ENCODE results near the gene C2CD4C. TPM values are rescaled to one million over a fixed set of nuclear protein-coding genes. Genes with fewer than 3 reads are reported as not detected.
"Not testable (repeated sequence)": the region's sequence is repeated elsewhere in the genome, so short reads cannot be mapped to it uniquely, and the experiment has no call there.

Gene C2CD4C
- polyA plus RNA-seq, 4 donors: 0.27 to 3.1 (median 0.80) TPM; not detected in 1

GRCh38 chr19:400976-401865, 7.7 kb downstream of the C2CD4C start:
- 74 to 84% (median 76%) methylated on average over 40 to 43 of the region's 43 CpGs for WGBS, 3 donors
- Histone ChIP-seq H3K4me3 (ENCODE audit: low read depth in 1 of 3, low read length in 3 of 3) (no peak overlapping the region), H3K36me3 (ENCODE audit: control insufficient read depth in 3 of 3, insufficient read depth in 2 of 3, low read depth in 1 of 3, low read length in 3 of 3) (no peaks in the 10 kb centered on the region), H3K27ac (ENCODE audit: low read depth in 1 of 3, low read length in 2 of 3) (no peak overlapping the region), H3K27me3 (ENCODE audit: control insufficient read depth in 3 of 3, insufficient read depth in 3 of 3, low read length in 3 of 3) (peaks cover 2 to 10% (median 8%) of the 10 kb centered on the region in 3 donors), H3K9me3 (ENCODE audit: control insufficient read depth in 2 of 2, insufficient read depth in 1 of 2, low read depth in 1 of 2, low read length in 1 of 2) (no peaks in the 10 kb centered on the region), H3K4me1 (ENCODE audit: control insufficient read depth in 3 of 3, insufficient read depth in 2 of 3, low read depth in 1 of 3, low read length in 2 of 3) (no peaks in the 10 kb centered on the region)
- DNase-seq (no peak), FAIRE-seq (no peak)

- Histone ChIP-seq H3K4me3 (ENCODE audit: low read depth in 1 of 3, low read length in 3 of 3) (no peak overlapping the region), H3K27me3 (ENCODE audit: control insufficient read depth in 3 of 3, insufficient read depth in 3 of 3, low read length in 3 of 3) (peaks cover 2 to 4% (median 4%) of the 10 kb centered on the region in 3 donors), H3K36me3 (ENCODE audit: control insufficient read depth in 3 of 3, insufficient read depth in 2 of 3, low read depth in 1 of 3, low read length in 3 of 3) (no peaks in the 10 kb centered on the region), H3K27ac (ENCODE audit: low read depth in 1 of 3, low read length in 2 of 3) (no peak overlapping the region), H3K9me3 (ENCODE audit: control insufficient read depth in 2 of 2, insufficient read depth in 1 of 2, low read depth in 1 of 2, low read length in 1 of 2) (peaks cover 0 to 5% of the 10 kb centered on the region in 2 donors), H3K4me1 (ENCODE audit: control insufficient read depth in 3 of 3, insufficient read depth in 2 of 3, low read depth in 1 of 3, low read length in 2 of 3) (no peaks in the 10 kb centered on the region)
- DNase-seq: no peak
- FAIRE-seq: no peak
- 16 to 57% (median 26%) methylated on average over 5 to 9 of the region's 9 CpGs for WGBS, 3 donors
Observed at GRCh38 chr19:399370-399769, 9.6 kb downstream of the C2CD4C start.

GRCh38 chr19:398719-399118, 10.2 kb downstream of the C2CD4C start:
- Histone ChIP-seq H3K4me3 (ENCODE audit: low read depth in 1 of 3, low read length in 3 of 3) (no peak overlapping the region), H3K27me3 (ENCODE audit: control insufficient read depth in 3 of 3, insufficient read depth in 3 of 3, low read length in 3 of 3) (peaks cover 2 to 4% (median 4%) of the 10 kb centered on the region in 3 donors), H3K9me3 (ENCODE audit: control insufficient read depth in 2 of 2, insufficient read depth in 1 of 2, low read depth in 1 of 2, low read length in 1 of 2) (peaks cover 0 to 5% of the 10 kb centered on the region in 2 donors), H3K27ac (ENCODE audit: low read depth in 1 of 3, low read length in 2 of 3) (no peak overlapping the region), H3K4me1 (ENCODE audit: control insufficient read depth in 3 of 3, insufficient read depth in 2 of 3, low read depth in 1 of 3, low read length in 2 of 3) (no peaks in the 10 kb centered on the region), H3K36me3 (ENCODE audit: control insufficient read depth in 3 of 3, insufficient read depth in 2 of 3, low read depth in 1 of 3, low read length in 3 of 3) (no peaks in the 10 kb centered on the region)
- WGBS, 3 donors: 69 to 83% (median 73%) methylated on average over 17 of the region's 17 CpGs
- FAIRE-seq (no peak), DNase-seq (no peak)

DNA sequence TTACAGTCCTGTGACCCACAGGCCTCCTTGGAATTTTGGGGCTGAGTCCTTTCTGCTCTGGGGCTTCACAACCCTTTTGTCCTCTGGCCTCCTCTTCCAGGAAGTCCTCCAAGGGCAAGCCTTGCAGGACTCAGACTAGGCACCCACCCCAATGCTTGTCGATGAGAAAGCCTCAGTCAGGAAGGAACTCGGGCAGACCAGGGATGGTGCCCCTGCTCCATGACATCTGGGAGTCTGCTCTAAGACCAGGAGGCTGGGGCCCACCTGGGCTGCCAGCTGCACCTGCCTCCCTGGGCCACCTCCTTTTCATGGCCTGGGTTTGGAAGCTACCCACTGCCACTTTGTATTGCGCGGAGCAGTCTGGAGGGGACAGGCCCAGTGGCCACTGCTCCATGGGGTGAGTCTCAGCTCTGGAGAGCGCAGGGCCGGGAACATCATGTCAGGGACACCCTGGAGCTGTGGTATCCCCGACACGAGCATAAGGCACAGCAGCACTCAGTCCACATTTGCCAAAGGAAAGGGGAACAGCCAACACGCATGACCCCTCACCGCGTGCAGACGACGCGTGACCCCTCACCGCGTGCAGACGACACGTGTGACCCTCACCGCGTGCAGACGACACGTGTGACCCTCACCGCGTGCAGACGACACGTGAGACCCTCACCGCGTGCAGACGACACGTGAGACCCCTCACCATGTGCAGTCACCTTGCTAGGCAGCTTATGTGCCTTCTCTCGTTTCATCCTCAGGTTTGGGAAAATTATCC, 10.8 kb downstream of the C2CD4C start:
- Histone ChIP-seq H3K36me3 (ENCODE audit: control insufficient read depth in 3 of 3, insufficient read depth in 2 of 3, low read depth in 1 of 3, low read length in 3 of 3) (no peaks in the 10 kb centered on the region), H3K4me3 (ENCODE audit: low read depth in 1 of 3, low read length in 3 of 3) (no peak overlapping the region), H3K9me3 (ENCODE audit: control insufficient read depth in 2 of 2, insufficient read depth in 1 of 2, low read depth in 1 of 2, low read length in 1 of 2) (peaks cover 0 to 5% of the 10 kb centered on the region in 2 donors), H3K27ac (ENCODE audit: low read depth in 1 of 3, low read length in 2 of 3) (no peak overlapping the region), H3K27me3 (ENCODE audit: control insufficient read depth in 3 of 3, insufficient read depth in 3 of 3, low read length in 3 of 3) (peaks cover 2 to 4% (median 2%) of the 10 kb centered on the region in 3 donors), H3K4me1 (ENCODE audit: control insufficient read depth in 3 of 3, insufficient read depth in 2 of 3, low read depth in 1 of 3, low read length in 2 of 3) (no peaks in the 10 kb centered on the region)
- WGBS, 3 donors: 91 to 93% (median 92%) methylated on average over 31 of the region's 31 CpGs
- no peak for DNase-seq
- FAIRE-seq: no peak

- H3K27ac ChIP-seq (ENCODE audit: low read depth in 1 of 3, low read length in 2 of 3): no peak overlapping the region
- 67 to 69% (median 68%) methylated on average over 16 to 18 of the region's 18 CpGs for WGBS, 3 donors
- H3K4me1 ChIP-seq (ENCODE audit: control insufficient read depth in 3 of 3, insufficient read depth in 2 of 3, low read depth in 1 of 3, low read length in 2 of 3): no peaks in the 10 kb centered on the region
- peaks cover 0 to 2% (median 0%) of the 10 kb centered on the region in 3 donors for H3K27me3 ChIP-seq (ENCODE audit: control insufficient read depth in 3 of 3, insufficient read depth in 3 of 3, low read length in 3 of 3)
- no peak overlapping the region for H3K4me3 ChIP-seq (ENCODE audit: low read depth in 1 of 3, low read length in 3 of 3)
- FAIRE-seq (no peak), DNase-seq (no peak)
- H3K9me3 ChIP-seq (ENCODE audit: control insufficient read depth in 2 of 2, insufficient read depth in 1 of 2, low read depth in 1 of 2, low read length in 1 of 2): peaks cover 0 to 5% of the 10 kb centered on the region in 2 donors
- H3K36me3 ChIP-seq (ENCODE audit: control insufficient read depth in 3 of 3, insufficient read depth in 2 of 3, low read depth in 1 of 3, low read length in 3 of 3): no peaks in the 10 kb centered on the region
Observed at GRCh38 chr19:397321-397720, 11.6 kb downstream of the C2CD4C start.

DNA sequence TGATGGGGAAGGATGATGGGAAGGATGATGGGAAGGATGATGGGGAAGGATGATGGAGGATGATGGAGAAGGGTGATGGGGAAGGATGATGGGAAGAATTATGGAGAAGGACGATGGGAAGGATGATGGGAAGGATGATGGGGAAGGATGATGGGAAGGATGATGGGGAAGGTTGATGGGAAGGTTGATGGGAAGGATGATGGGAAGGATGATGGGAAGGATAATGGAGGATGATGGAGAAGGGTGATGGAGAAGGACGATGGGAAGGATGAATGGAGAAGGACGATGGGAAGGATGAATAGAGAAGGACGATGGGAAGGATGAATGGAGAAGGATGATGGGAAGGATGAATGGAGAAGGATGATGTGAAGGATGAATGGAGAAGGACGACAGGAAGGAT, 13.5 kb downstream of the C2CD4C start:
- DNase-seq: no peak
- Histone ChIP-seq H3K9me3 (ENCODE audit: control insufficient read depth in 2 of 2, insufficient read depth in 1 of 2, low read depth in 1 of 2, low read length in 1 of 2) (peaks cover 0 to 5% of the 10 kb centered on the region in 2 donors), H3K27me3 (ENCODE audit: control insufficient read depth in 3 of 3, insufficient read depth in 3 of 3, low read length in 3 of 3) (peaks cover 0 to 5% (median 2%) of the 10 kb centered on the region in 3 donors), H3K4me1 (ENCODE audit: control insufficient read depth in 3 of 3, insufficient read depth in 2 of 3, low read depth in 1 of 3, low read length in 2 of 3) (no peaks in the 10 kb centered on the region), H3K36me3 (ENCODE audit: control insufficient read depth in 3 of 3, insufficient read depth in 2 of 3, low read depth in 1 of 3, low read length in 3 of 3) (no peaks in the 10 kb centered on the region), H3K27ac (ENCODE audit: low read depth in 1 of 3, low read length in 2 of 3) (no peak overlapping the region), H3K4me3 (ENCODE audit: low read depth in 1 of 3, low read length in 3 of 3) (no peak overlapping the region)
- WGBS, 3 donors: 82 to 90% (median 82%) methylated on average over 5 of the region's 5 CpGs
- no peak for FAIRE-seq

- not testable (repeated sequence) for H3K36me3 ChIP-seq (ENCODE audit: control insufficient read depth in 3 of 3, insufficient read depth in 2 of 3, low read depth in 1 of 3, low read length in 3 of 3); DNase-seq; H3K4me1 ChIP-seq (ENCODE audit: control insufficient read depth in 3 of 3, insufficient read depth in 2 of 3, low read depth in 1 of 3, low read length in 2 of 3); H3K4me3 ChIP-seq (ENCODE audit: low read depth in 1 of 3, low read length in 3 of 3); H3K27me3 ChIP-seq (ENCODE audit: control insufficient read depth in 3 of 3, insufficient read depth in 3 of 3, low read length in 3 of 3); H3K9me3 ChIP-seq (ENCODE audit: control insufficient read depth in 2 of 2, insufficient read depth in 1 of 2, low read depth in 1 of 2, low read length in 1 of 2); H3K27ac ChIP-seq (ENCODE audit: low read depth in 1 of 3, low read length in 2 of 3); FAIRE-seq
- 89 to 97% (median 97%) methylated on average over 1 of the region's 1 CpG for WGBS, 3 donors
Observed at GRCh38 chr19:394857-395256, 14.1 kb downstream of the C2CD4C start.

- H3K36me3 ChIP-seq (ENCODE audit: control insufficient read depth in 3 of 3, insufficient read depth in 2 of 3, low read depth in 1 of 3, low read length in 3 of 3); H3K27me3 ChIP-seq (ENCODE audit: control insufficient read depth in 3 of 3, insufficient read depth in 3 of 3, low read length in 3 of 3); DNase-seq; H3K4me3 ChIP-seq (ENCODE audit: low read depth in 1 of 3, low read length in 3 of 3); H3K9me3 ChIP-seq (ENCODE audit: control insufficient read depth in 2 of 2, insufficient read depth in 1 of 2, low read depth in 1 of 2, low read length in 1 of 2); H3K4me1 ChIP-seq (ENCODE audit: control insufficient read depth in 3 of 3, insufficient read depth in 2 of 3, low read depth in 1 of 3, low read length in 2 of 3); FAIRE-seq; H3K27ac ChIP-seq (ENCODE audit: low read depth in 1 of 3, low read length in 2 of 3): not testable (repeated sequence)
Observed at GRCh38 chr19:393560-393959, 15.4 kb downstream of the C2CD4C start.
